HG03469 (cell line): ENCODE data around the gene OR2M3.
"Not testable (repeated sequence)": the region's sequence is repeated elsewhere in the genome, so short reads cannot be mapped to it uniquely, and the experiment has no call there.

ENCODE experiments used
- ATAC-seq: cut with Tn5 transposase; IDR thresholded peaks from one replicate; pipeline ENCODE4 v1.9.1; 2021; ENCODE audit warnings: mild to moderate bottlenecking, moderate library complexity, moderate number of reproducible peaks; ENCODE audit not compliant: unreplicated experiment

Gene OR2M3, protein sequence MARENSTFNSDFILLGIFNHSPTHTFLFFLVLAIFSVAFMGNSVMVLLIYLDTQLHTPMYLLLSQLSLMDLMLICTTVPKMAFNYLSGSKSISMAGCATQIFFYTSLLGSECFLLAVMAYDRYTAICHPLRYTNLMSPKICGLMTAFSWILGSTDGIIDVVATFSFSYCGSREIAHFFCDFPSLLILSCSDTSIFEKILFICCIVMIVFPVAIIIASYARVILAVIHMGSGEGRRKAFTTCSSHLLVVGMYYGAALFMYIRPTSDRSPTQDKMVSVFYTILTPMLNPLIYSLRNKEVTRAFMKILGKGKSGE

DNA sequence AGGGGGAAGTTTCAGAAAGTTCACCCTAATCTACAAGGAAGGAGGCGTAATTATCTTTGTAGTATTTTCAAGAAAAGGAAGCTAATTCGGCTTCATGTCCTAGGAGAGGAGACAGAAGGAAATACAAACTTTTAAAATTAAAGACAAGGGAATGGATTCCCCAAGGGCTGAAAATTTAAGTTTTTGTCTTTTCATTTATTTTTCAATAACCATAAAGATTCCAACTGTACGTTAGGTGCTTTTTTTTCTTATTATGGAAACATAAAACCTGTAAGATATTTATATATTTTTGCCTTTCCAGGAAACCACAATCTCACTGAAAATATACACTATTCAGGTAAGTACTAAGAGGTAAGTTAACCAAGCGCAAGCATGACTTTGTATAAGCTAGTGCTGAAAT lies at the start of gene OR2M3:
OR2M3 (plus strand) TSS at position 301 of the 400 bp plus-strand sequence. CDS start 5,803 bp downstream, outside the sequence.
- ATAC-seq: no peak

DNA sequence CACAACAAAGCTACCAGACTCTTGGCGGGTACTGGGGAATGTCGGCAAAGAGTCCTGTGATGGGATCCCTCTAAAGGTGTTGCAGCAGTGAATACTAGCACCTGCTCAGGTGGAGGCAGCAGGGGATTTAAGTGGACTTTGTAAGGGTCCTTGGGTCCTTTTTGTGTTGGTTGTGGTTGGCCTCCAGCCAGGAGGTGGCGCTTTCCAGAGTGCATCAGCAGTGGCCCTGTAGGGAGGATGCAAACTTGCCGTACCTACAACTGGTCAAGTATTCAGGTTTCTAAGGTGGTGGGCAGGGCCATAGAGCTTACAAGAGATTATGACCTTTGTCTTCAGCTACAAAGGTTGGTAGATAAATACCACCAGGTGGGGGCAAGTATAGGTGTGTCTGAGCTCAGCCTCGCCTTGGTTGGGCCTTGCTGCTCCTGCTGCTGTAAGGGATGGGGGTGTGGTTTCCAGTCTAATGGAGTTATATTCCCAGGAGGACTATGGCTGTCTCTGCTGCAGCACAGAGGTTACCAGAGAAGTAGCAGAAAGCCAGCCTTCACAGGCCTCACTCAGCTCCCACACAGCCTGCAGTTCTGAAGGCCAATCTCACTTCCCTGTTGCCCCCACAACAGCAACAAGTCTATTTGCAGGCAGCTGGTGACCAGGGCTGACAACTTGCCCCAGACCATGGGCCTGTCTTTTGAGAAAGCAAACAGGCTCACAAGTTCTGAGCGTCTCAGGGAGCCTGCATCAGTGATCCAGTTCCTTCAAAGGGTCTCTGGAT lies 44.8 kb upstream of the OR2M3 start:
- ATAC-seq: no peak

DNA sequence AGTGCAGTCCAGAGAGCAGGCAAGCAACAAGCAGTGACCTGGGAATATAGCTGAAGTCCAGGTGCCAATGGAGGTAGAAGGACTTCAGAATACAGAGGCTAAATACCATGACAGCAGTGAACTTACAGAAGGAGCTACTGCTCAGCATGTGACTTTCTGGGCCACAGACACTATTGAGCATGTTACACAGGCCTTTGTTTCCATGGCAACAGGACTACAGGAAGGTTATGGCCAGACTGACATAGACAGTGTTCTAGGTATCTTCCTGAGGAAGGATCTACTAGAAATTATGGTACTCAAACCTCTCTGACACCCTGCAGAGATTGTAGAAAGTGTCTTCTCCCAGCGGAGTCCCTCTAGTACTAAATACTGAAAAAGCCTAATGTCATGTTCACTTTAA lies 41.1 kb upstream of the OR2M3 start:
- no peak for ATAC-seq

DNA sequence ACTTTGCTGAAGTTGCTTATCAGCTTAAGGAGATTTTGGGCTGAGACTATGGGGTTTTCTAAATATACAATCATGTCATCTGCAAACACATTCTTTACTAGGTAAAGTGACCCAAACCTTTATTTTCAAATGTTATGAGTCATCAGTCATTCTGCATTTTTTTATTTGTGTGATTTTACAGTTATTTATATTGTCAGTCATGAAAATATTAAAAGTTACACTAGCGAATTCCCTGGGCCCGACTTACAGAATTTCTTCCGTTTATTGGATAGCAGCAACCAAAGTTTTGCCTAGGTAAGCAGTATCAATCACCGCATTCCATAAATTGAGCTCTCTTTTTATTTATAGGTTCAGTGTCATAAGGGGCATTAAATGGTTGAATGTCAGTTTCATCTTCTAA lies 38.3 kb upstream of the OR2M3 start:
- no peak for ATAC-seq

DNA sequence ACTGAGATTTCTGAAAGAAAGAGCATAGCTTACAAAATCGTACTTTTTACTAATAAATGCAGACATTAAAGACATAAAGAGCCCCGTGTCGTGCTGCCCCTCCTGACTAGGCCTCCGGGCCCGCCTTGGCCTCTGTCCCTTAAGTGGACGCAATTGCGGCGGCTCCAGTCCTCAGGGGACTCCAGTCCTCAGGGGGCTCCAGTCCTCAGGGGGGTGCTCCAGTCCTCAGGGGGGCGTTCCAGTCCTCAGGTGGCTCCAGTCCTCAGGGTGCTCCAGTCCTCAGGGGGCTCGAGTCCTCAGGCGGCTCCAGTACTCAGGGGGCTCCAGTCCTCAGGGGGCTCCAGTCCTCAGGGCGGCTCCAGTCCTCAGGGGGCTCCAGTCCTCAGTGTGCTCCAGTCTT lies 33.0 kb upstream of the OR2M3 start:
- ATAC-seq: no peak

DNA sequence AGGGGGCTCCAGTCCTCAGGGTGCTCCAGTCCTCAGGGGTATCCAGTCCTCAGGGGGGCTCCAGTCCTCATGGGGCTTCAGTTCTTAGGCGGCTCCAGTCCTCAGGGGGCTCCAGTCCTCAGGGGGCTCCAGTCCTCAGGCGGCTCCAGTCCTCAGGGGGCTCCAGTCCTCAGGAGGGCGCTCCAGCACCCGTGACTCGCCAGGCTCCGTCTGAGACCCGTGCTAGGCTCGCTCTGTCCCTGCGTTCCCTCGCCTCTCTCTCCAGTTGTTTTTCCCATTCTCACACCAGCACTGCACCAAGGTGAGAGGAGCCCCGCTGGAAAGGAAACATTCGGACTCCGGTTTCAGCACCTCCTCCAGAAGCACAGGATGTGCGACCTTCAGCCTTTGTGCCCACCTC lies 31.9 kb upstream of the OR2M3 start:
- ATAC-seq: no peak

DNA sequence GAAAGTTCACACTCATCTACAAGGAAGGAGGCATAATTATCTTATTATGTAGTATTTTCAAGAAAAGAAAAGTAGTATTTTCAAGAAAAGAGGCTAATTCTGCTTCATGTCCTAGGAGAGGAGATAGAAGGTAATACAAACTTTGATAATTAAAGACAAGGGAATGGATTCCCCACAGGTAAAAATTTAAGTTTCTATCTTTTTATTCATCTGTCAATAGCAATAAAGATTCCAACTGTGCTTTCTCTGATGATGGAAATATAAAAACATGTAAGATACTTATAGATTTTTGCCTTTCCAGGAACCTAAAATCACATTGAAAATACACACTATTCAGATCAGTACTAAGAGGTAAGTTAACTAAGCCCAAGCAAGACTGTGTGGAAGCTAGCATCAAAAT lies 22.5 kb upstream of the OR2M3 start, which contains the start of gene OR2M2:
OR2M2 (plus strand) TSS at position 301 of the 400 bp plus-strand sequence. CDS start 5,165 bp downstream, outside the sequence.
- ATAC-seq: no peak

DNA sequence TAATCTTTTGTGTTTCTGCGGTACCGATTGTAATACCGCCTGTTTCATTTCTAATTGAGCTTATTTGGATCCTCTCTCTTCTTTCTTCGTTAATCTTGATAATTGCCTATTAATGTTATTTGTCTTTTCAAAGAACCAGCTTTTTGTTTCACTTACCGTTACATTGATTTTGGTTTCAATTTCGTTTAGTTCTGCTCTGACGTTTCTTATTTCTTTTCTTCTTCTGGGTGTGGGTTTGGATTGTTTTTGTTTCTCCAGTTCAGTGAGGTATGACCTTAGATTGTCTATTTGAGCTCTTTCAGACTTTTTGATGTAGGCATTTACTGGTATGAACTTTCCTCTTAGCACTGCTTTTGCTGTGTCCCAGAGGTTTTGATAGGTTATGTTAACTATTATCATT lies 13.1 kb upstream of the OR2M3 start:
- no peak for ATAC-seq

DNA sequence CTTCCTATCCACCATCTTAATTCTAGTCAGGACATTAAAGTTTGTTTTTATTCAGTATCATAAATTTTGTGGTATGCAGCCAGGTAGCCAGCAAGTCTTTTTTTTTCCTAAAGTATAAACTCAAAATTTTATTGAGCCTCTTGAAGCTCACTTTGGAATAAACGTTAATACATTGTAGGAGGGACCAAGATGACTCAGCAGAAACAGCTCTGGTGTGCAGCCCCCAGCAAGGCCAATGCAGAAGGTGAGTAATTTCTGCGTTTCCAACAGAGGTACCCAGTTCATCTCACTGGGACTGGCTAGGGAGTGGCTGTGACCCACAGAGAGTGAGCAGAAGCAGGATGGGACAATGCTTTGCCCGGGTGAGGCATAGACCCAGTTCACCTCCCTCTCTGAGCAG lies 9.7 kb upstream of the OR2M3 start:
- ATAC-seq: no peak

DNA sequence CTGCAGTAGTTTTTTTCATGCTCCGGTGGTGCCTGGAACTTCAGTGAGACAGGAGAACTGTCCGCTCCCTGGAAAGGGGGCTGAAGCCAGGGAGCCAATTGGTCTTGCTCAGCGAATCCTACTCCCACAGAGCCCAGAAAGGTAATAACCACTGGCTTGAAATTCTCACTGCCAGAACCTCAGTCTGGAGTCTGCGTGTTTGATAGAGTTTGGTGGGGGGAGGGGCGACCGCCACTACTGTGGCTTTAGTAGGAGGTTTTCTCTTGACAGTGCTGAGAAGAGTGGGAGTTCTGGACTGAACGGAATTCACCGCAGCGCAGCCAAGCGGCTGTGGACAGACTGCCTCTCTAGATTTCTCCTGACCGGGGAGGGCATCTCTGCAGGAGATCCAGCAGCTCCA lies 8.0 kb upstream of the OR2M3 start:
- ATAC-seq: no peak

DNA sequence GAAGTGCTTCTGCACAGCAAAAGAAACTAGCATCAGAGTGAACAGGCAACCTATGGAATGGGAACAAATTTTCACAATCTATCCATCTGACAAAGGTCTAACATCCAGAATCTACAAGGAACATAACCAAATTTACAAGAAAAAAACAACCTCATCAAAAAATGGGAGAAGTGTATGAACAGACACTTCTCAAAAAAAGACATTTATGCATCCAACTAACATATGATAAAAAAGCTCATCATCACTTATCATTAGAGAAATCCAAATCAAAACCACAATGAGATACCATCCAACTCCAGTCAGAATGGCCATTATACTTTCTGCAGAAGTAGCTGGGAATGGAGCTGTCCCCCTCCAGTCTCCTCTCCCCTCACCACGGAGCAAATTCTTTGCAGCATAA lies 2.9 kb upstream of the OR2M3 start:
- ATAC-seq: no peak

DNA sequence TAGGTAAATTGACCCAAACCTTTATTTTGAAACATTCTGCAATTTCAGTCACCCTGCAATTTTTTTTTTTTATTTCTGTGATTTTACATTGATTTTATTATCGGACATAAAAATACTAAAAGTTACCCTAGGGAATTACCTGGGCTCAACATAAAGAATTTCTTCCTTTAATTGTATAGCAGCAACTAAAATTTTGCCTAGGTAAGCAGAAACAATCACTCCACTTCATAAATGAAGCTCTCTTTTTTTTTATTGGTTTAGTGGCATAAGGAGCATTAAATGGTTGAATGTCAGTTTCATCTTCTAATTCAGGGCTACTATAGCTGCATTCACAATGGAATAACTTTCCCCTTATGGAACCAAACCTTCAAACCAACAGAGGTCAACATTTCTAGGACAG lies 18.8 kb downstream of the OR2M3 start:
- ATAC-seq: no peak

DNA sequence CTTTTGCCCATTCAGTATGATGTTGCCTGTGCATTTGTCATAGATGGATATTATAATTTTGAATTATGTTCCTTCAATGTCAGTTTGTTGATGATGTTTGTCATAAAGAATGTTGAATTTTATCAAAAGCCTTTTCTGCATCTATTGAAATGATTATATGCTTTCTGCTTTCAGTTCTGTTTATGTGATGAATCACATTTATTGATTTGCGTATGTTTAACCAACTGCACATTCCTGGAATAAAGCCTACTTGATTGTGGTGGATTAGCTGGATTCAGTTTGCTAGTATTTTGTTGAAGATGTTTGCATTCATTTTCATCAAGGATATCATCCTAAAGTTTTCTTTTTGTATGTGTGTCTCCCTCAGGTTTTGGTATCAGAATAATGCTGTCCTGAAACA lies 28.5 kb downstream of the OR2M3 start:
- ATAC-seq: no peak

DNA sequence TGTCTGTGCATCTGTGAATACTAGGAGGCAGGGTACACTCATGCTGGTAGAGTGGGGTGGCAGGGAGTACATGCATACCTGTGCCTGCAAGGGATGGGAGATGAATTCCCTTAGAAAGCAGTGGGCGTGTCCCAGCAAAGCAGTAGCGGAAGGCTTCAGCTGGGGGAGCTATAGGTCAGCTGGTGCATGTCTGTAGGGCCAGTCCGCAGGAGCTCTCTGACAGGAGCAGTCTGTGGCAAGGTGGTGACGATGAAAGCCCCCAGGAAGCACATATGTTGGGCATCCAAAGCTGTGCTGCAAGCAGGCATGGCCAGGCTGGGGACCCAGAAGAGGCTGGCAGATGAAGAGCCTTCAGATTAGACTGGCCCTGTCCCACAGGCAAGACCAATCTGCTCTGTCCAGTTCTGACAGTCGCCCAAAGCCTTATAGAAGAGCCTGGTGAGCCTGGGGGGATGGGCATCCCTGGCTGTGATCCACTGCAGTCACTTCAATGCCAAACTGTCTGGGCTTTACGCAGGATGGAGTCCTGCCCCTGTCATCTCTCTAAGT lies 32.4 kb downstream of the OR2M3 start:
- ATAC-seq: no peak

DNA sequence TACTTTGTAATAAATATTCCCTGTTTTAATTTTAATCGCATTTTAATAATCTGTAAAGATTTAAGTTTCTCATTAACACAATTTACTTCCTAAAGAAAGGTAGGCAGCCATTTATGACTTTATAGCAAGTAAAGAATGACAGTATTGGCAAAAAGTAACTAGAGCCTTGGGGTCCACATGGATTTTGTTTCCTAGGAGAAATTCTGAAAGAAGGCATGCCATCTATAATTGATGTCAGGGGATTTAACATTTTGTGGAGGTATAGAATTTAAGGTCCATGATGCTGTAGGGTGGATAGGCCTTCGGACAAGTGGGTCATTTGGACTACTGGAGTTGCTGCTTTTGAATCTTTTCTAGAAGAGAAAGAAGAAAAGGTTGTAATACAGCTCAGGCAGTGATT lies 34.1 kb downstream of the OR2M3 start, which contains the start of gene OR2M4:
OR2M4 (plus strand) TSS at position 301 of the 400 bp plus-strand sequence. CDS start 7,512 bp downstream, outside the sequence.
- no peak for ATAC-seq

DNA sequence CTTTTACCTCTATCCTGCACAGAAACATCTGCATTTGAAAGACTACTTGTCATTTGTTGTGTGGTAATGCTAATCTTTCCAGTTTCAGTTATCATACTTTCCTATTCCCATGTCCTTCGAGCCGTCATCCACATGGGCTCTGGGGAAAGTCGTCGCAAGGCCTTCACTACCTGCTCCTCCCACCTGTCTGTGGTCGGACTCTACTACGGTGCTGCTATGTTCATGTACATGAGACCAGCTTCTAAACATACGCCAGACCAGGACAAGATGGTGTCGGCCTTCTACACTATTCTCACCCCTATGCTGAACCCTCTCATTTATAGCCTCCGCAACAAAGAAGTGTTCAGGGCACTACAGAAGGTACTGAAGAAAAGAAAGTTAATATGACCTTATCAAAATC lies 42.4 kb downstream of the OR2M3 start:
- ATAC-seq: no peak

DNA sequence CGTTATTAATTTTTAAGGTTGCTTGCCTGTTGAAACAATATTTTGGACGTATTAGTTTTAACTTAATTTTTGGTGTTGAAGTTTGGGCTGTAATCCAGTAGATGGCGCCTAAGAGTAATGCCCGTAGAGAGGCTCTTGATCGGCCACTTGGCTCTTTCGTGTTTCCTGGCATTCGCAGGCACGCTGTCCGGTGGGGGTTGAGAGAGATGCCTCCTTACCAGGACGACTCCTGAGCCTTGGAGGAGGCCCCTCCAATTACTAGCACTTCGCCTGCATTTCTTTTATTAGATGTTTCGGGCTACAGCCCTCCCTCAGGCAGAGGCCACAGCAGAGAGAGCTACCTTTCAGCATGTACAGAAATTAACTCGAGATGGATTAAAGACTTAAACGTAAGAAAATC lies 46.1 kb downstream of the OR2M3 start:
- peak; percentile 95 for ATAC-seq

DNA sequence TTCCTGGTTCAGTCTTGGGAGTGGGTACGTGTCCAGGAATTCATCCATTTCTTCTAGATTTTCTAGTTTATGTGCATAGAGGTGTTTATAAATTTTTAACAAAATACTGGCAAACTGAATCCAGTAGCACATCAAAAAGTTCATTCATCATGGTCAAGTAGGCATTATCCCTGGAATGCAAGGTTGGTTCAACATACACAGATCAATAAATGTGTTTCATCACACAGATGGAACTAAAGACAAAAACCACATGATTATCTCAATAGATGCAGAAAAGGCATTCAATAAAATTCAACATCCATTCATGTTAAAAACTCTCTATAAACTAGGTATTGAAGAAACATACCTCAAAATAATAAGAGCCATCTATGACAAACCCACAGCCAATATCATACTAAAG lies 62.2 kb downstream of the OR2M3 start:
- not testable (repeated sequence) for ATAC-seq
